OCI-LY1 (cell line): Measurements from ENCODE around the gene CTNNA2.

Source experiments
- H2AFZ ChIP-seq: fragments of 200-600 bp; sonication (generic), shearing (Covaris generic); 2 replicates; pipeline ENCODE4 v1.6.0; 2014; ENCODE audit warnings: antibody characterized with exemption, mild to moderate bottlenecking, low read length
- H3F3A ChIP-seq: fragments of 200-600 bp; sonication (generic), shearing (Covaris generic); 2 replicates; pipeline ENCODE4 v1.6.0; 2014; ENCODE audit warnings: mild to moderate bottlenecking, antibody characterized with exemption, low read length, moderate library complexity; ENCODE audit not compliant: insufficient read depth
- H3K27ac ChIP-seq: fragments of 200-600 bp; sonication (generic); 2 replicates; pipeline ENCODE4 v1.5.1; 2014; ENCODE audit warnings: low read length, mixed run types, mild to moderate bottlenecking, low read depth; ENCODE audit not compliant: poor library complexity, severe bottlenecking
- H3K27me3 ChIP-seq: fragments of 200-600 bp; sonication (generic); 2 replicates; pipeline ENCODE4 v1.6.0; 2014; ENCODE audit warnings: antibody characterized with exemption, mild to moderate bottlenecking, low read length, moderate library complexity; ENCODE audit not compliant: insufficient read depth
- H3K36me3 ChIP-seq: fragments of 200-600 bp; sonication (generic); 2 replicates; pipeline ENCODE4 v1.6.1; 2014; ENCODE audit warnings: mild to moderate bottlenecking, antibody characterized with exemption, low read length, moderate library complexity, mixed read lengths; ENCODE audit not compliant: insufficient read depth
- H3K4me1 ChIP-seq: fragments of 200-600 bp; sonication (generic); 2 replicates; pipeline ENCODE4 v1.5.1; 2014; ENCODE audit warnings: mild to moderate bottlenecking, low read length, moderate library complexity; ENCODE audit not compliant: insufficient read depth, severe bottlenecking
- H3K4me2 ChIP-seq: fragments of 200-600 bp; sonication (generic), shearing (Covaris generic); 2 replicates; pipeline ENCODE4 v1.6.1; 2014; ENCODE audit warnings: low read length
- H3K4me3 ChIP-seq: fragments of 200-600 bp; sonication (generic); 2 replicates; pipeline ENCODE4 v1.5.1; 2014; ENCODE audit warnings: low read length, low read depth, mild to moderate bottlenecking, mixed read lengths; ENCODE audit not compliant: poor library complexity, severe bottlenecking
- H3K79me2 ChIP-seq: fragments of 200-600 bp; shearing (Covaris generic); 2 replicates; pipeline ENCODE4 v1.6.1; 2016; ENCODE audit warnings: mixed run types, low read length, mixed read lengths; ENCODE audit not compliant: insufficient read depth
- H3K9ac ChIP-seq: fragments of 200-600 bp; sonication (generic), shearing (Covaris generic); 2 replicates; pipeline ENCODE4 v1.6.1; 2014; ENCODE audit warnings: mild to moderate bottlenecking, low read length, mixed read lengths
- H3K9me2 ChIP-seq: fragments of 200-600 bp; sonication (generic), shearing (Covaris generic); 2 replicates; pipeline ENCODE4 v1.6.1; 2014; ENCODE audit warnings: low read depth, mild to moderate bottlenecking, low read length, mixed read lengths
- H3K9me3 ChIP-seq: fragments of 200-600 bp; shearing (Covaris generic); 2 replicates; pipeline ENCODE4 v1.6.1; 2014; ENCODE audit warnings: low read length, mixed read lengths
- H4K20me1 ChIP-seq: fragments of 200-600 bp; sonication (generic), shearing (Covaris generic); 2 replicates; pipeline ENCODE4 v1.6.0; 2016; ENCODE audit warnings: mild to moderate bottlenecking, low read length; ENCODE audit not compliant: insufficient read depth
- EZH2 ChIP-seq: fragments of 200-600 bp; sonication (generic), shearing (Covaris generic); IDR thresholded peaks from 2 replicates; pipeline ENCODE4 v1.8.0; 2017; ENCODE audit warnings: borderline replicate concordance, mixed run types, mild to moderate bottlenecking, antibody characterized with exemption, low read length, moderate library complexity, mixed read lengths
- TF ChIP-seq, protein P1 (sequence below): fragments of 200-600 bp; sonication (generic), shearing (Covaris generic); IDR thresholded peaks from 2 replicates; pipeline ENCODE4 v1.5.1; 2017; ENCODE audit warnings: mild to moderate bottlenecking, antibody characterized with exemption, low read length, moderate library complexity, mixed read lengths

Gene CTNNA2

DNA sequence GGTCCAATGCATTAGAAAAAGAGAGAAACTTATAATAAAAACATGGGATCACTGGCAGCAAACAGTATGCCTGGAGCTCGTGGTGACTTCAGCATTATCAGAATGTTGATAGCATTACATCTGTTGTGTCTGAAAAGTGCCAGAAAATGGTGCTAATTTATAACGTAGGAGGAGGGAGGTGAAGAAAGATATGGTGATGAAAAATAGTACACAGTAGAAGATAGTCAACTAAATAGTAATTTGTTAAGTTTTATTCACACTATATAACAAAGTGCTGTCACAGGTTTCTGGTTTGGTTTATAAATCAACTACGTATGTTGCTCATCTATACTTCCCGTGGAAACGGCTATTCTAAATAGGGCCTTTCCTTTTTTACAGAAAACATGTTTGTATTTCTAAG lies 674.3 kb downstream of the CTNNA2 start:
- TF ChIP-seq, protein P1, sequence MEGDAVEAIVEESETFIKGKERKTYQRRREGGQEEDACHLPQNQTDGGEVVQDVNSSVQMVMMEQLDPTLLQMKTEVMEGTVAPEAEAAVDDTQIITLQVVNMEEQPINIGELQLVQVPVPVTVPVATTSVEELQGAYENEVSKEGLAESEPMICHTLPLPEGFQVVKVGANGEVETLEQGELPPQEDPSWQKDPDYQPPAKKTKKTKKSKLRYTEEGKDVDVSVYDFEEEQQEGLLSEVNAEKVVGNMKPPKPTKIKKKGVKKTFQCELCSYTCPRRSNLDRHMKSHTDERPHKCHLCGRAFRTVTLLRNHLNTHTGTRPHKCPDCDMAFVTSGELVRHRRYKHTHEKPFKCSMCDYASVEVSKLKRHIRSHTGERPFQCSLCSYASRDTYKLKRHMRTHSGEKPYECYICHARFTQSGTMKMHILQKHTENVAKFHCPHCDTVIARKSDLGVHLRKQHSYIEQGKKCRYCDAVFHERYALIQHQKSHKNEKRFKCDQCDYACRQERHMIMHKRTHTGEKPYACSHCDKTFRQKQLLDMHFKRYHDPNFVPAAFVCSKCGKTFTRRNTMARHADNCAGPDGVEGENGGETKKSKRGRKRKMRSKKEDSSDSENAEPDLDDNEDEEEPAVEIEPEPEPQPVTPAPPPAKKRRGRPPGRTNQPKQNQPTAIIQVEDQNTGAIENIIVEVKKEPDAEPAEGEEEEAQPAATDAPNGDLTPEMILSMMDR = no peak
- no peak for TF ChIP-seq EZH2

DNA sequence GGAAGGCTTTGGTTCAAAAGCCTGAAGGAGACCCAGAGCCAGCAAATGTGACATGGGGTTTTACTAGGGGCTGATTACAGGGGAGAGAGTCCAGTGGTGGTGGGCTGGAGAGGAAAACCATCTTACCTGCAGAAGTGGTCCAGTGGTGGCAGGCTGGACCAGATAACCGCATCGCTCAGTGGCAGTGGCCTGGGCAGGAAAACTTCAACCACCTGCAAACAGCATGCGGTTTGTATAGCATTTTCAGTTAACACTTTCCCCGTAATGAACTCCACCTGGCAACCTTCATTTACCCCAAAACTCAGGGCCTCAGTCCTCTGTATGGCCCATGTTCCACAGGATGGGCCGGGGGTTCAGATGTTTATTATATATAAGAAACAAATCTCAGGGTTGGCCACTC lies 677.3 kb downstream of the CTNNA2 start:
- Histone ChIP-seq H3K4me1 (no peaks in the 10 kb centered on the region), H3K36me3 (no peaks in the 10 kb centered on the region), H3K79me2 (no peaks in the 10 kb centered on the region), H3F3A (no peaks in the 10 kb centered on the region), H3K9me2 (no peaks in the 10 kb centered on the region), H2AFZ (no peak overlapping the region), H3K9me3 (no peaks in the 10 kb centered on the region), H3K4me2 (no peak overlapping the region), H3K9ac (no peak overlapping the region), H3K27me3 (no peaks in the 10 kb centered on the region), H4K20me1 (no peaks in the 10 kb centered on the region), H3K4me3 (no peak overlapping the region), H3K27ac (no peak overlapping the region)
- TF ChIP-seq, protein P1 = no peak
- TF ChIP-seq EZH2 = no peak

More for the DNA sequence above, 674.3 kb downstream of the CTNNA2 start:
- Histone ChIP-seq H3K4me2 (no peak overlapping the region), H3K9me2 (no peaks in the 10 kb centered on the region), H2AFZ (no peak overlapping the region), H3K4me3 (no peak overlapping the region), H3K9ac (no peak overlapping the region), H3K9me3 (no peaks in the 10 kb centered on the region), H3F3A (no peaks in the 10 kb centered on the region), H3K27ac (no peak overlapping the region), H3K27me3 (no peaks in the 10 kb centered on the region), H3K79me2 (no peaks in the 10 kb centered on the region), H4K20me1 (no peaks in the 10 kb centered on the region), H3K4me1 (no peaks in the 10 kb centered on the region), H3K36me3 (no peaks in the 10 kb centered on the region)

DNA sequence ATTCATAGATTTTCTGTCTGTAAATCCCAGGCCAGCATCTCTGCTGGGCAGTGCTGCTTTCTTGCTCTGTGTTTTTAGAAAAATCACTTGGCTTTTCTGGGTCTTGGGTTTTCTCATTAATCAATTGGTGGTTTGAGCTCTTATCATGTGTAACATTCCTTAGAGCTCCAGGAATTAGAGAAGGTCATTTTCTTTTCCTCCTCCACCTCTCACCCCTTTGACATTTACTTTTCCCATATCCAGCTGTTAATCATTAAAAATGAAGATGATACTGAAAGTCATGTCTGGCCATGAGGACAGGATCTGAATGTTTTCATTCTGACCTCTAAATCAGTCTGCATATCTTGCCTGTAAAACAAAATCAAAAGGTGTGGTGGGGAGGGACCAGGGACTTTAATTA lies 680.7 kb downstream of the CTNNA2 start:
- no peaks in the 10 kb centered on the region for H3K9me2 ChIP-seq
- no peaks in the 10 kb centered on the region for H4K20me1 ChIP-seq
- H3K9me3 ChIP-seq = no peaks in the 10 kb centered on the region
- no peaks in the 10 kb centered on the region for H3K79me2 ChIP-seq
- H3F3A ChIP-seq = no peaks in the 10 kb centered on the region
- H3K9ac ChIP-seq = no peak overlapping the region
- no peaks in the 10 kb centered on the region for H3K4me1 ChIP-seq
- no peaks in the 10 kb centered on the region for H3K27me3 ChIP-seq
- H3K4me3 ChIP-seq = no peak overlapping the region
- no peaks in the 10 kb centered on the region for H3K36me3 ChIP-seq
- TF ChIP-seq, protein P1 = no peak
- no peak for TF ChIP-seq EZH2
- H3K27ac ChIP-seq = no peak overlapping the region
- no peak overlapping the region for H3K4me2 ChIP-seq
- H2AFZ ChIP-seq = no peak overlapping the region
